HL-60 (cell line): Measurements from ENCODE around the gene HNF4A.

Source experiments
- DNase-seq, 2 experiments: peaks; one replicate each; pipeline ENCODE4 v3.0.0-alpha.2; 2010 to 2020; ENCODE audit warnings: low read depth in 1 of 2, low spot score in 1 of 2
- H3K27ac ChIP-seq: fragments of 250-450 bp; sonication (Bioruptor Pico); replicated peaks from 2 replicates; pipeline ENCODE4 v1.5.1; 2020; ENCODE audit warnings: mild to moderate bottlenecking, moderate library complexity
- H3K27me3 ChIP-seq: fragments of 250-450 bp; sonication (Bioruptor Pico); 2 replicates; pipeline ENCODE4 v1.5.1; 2021; ENCODE audit warnings: mild to moderate bottlenecking, moderate library complexity; ENCODE audit not compliant: insufficient read depth, poor library complexity, severe bottlenecking
- H3K4me3 ChIP-seq: replicated peaks from 2 replicates; pipeline ENCODE4 v1.5.1; 2011; ENCODE audit warnings: mild to moderate bottlenecking, control low read depth, low read length; ENCODE audit not compliant: insufficient read depth
- GABPA ChIP-seq: IDR thresholded peaks from 2 replicates; pipeline ENCODE4 v1.6.1; 2012; ENCODE audit warnings: low read depth
- POLR2AphosphoS5 ChIP-seq: IDR thresholded peaks from 2 replicates; pipeline ENCODE4 v1.6.1; 2012; ENCODE audit warnings: low read depth
- SPI1 ChIP-seq: IDR thresholded peaks from 2 replicates; pipeline ENCODE4 v1.6.1; 2012; ENCODE audit warnings: low read depth, mild to moderate bottlenecking, borderline replicate concordance
- TF ChIP-seq, protein P1 (sequence below): IDR thresholded peaks from 2 replicates; pipeline ENCODE4 v1.6.1; 2012; ENCODE audit warnings: low read depth; ENCODE audit not compliant: insufficient replicate concordance
- TF ChIP-seq, protein P2 (sequence below): IDR thresholded peaks from one replicate; pipeline ENCODE4 v1.5.1; 2011; ENCODE audit warnings: low read length, control low read depth, inconsistent platforms; ENCODE audit not compliant: insufficient read depth

HNF4A gene

GRCh38 chr20:44438782-44439181 is 83.3 kb downstream of the HNF4A start:
- TF ChIP-seq SPI1 (no peak), POLR2AphosphoS5 (no peak), GABPA (no peak)
- TF ChIP-seq, protein P1, sequence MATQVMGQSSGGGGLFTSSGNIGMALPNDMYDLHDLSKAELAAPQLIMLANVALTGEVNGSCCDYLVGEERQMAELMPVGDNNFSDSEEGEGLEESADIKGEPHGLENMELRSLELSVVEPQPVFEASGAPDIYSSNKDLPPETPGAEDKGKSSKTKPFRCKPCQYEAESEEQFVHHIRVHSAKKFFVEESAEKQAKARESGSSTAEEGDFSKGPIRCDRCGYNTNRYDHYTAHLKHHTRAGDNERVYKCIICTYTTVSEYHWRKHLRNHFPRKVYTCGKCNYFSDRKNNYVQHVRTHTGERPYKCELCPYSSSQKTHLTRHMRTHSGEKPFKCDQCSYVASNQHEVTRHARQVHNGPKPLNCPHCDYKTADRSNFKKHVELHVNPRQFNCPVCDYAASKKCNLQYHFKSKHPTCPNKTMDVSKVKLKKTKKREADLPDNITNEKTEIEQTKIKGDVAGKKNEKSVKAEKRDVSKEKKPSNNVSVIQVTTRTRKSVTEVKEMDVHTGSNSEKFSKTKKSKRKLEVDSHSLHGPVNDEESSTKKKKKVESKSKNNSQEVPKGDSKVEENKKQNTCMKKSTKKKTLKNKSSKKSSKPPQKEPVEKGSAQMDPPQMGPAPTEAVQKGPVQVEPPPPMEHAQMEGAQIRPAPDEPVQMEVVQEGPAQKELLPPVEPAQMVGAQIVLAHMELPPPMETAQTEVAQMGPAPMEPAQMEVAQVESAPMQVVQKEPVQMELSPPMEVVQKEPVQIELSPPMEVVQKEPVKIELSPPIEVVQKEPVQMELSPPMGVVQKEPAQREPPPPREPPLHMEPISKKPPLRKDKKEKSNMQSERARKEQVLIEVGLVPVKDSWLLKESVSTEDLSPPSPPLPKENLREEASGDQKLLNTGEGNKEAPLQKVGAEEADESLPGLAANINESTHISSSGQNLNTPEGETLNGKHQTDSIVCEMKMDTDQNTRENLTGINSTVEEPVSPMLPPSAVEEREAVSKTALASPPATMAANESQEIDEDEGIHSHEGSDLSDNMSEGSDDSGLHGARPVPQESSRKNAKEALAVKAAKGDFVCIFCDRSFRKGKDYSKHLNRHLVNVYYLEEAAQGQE, result no peak
- TF ChIP-seq, protein P2, sequence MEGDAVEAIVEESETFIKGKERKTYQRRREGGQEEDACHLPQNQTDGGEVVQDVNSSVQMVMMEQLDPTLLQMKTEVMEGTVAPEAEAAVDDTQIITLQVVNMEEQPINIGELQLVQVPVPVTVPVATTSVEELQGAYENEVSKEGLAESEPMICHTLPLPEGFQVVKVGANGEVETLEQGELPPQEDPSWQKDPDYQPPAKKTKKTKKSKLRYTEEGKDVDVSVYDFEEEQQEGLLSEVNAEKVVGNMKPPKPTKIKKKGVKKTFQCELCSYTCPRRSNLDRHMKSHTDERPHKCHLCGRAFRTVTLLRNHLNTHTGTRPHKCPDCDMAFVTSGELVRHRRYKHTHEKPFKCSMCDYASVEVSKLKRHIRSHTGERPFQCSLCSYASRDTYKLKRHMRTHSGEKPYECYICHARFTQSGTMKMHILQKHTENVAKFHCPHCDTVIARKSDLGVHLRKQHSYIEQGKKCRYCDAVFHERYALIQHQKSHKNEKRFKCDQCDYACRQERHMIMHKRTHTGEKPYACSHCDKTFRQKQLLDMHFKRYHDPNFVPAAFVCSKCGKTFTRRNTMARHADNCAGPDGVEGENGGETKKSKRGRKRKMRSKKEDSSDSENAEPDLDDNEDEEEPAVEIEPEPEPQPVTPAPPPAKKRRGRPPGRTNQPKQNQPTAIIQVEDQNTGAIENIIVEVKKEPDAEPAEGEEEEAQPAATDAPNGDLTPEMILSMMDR, result no peak
- DNase-seq, result no peak
- Histone ChIP-seq H3K27me3 (peaks cover 2% of the 10 kb centered on the region), H3K4me3 (no peak overlapping the region), H3K27ac (no peak overlapping the region)

DNA sequence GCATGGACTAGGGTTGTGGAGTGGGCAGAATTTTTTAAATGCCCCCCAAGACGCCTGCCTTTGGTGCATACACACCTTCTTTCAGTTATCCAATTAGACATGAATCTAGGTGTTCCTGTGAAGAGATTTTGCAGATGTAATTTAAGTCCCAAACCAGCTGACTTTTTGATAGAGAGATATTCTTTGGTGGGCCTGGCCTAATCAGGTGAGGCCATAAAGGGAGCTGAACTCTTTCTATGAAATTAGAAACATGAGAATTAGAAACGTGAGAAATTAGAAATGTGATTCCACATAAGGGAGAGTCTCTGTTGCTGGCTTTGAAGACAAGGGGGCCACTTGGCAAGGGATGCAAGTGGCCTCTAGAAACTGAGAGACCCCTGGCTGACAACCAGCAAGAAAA is 83.8 kb downstream of the HNF4A start:
- TF ChIP-seq, protein P1, result no peak
- Histone ChIP-seq H3K27ac (no peak overlapping the region), H3K4me3 (no peak overlapping the region), H3K27me3 (peaks cover 2% of the 10 kb centered on the region)
- no peak for DNase-seq

DNA sequence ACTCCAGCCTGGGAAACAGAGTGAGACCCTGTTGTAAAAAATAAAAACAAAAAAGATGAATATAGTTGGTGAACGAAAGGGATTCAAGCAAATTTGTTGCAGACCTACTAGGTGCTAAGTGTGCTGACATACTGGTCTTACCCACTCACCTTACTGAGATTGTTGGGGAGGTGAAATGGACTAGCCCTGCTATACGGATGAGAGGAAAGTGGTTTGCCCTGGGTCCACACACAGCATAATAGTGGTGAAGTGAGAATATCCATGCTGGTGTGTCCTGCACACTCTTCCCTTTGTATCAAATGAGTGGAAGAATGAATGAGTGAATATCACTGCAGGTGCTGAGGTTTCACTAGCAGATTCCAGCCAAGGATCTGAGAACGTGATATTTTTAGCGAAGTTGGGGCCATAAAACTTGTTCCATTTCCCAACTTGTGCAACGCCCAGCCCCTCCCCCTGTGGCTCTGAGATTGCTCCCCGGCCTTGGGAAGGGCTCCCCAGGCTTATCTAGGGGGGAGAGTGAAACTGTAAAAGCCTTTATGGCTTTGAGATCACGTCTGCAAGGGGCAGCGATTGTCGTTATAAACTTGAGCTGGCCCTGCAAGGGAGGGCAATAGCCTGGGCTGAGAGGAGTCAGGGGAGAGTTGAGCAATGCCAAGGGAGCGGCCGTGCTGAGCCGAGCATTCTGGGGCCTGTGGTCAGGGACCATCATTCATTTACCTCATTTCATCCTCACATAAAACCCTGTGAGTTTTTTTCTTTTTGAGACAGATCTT is 87.0 kb downstream of the HNF4A start:
- Histone ChIP-seq H3K27me3 (no peaks in the 10 kb centered on the region), H3K27ac (no peak overlapping the region), H3K4me3 (no peak overlapping the region)
- TF ChIP-seq, protein P2, result no peak
- no peak for TF ChIP-seq POLR2AphosphoS5
- TF ChIP-seq GABPA, result no peak
- TF ChIP-seq, protein P1, result no peak
- no peak for TF ChIP-seq SPI1
- DNase-seq, result peak in 1 of 2 experiments; percentile 6
